ENCODE measurements around the gene LRP1B. TPM values are rescaled to one million over a fixed set of nuclear protein-coding genes. Genes with fewer than 3 reads are reported as not detected.

Gene LRP1B
- total and polyA plus RNA-seq, 2 donors (not counting 1 experiment from before 2014, with no cell fraction given): under 0.01 to 0.01 TPM

DNA sequence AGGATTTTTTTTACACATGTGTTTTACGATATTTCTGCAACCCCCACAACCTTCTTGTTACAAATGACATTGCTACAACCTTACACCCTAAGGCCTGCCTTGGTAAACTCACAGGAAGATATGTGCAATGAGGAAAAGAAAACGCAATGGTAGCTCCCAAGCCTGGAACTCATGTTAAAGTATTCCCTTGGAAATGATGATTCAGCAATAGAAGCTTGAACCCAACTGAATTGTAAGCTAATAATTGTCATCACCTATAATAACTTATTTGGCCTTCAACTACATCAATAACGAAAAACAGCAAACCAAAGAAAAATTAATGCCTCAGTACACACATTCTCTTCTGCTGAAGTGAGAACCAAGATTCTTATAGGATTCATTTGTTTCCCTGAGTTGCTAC is 491.0 kb downstream of the LRP1B start:
- no peak overlapping the region for H3K4me2 ChIP-seq (ENCODE audit: extremely low read depth, insufficient read depth, low read length)
- no peaks in the 10 kb centered on the region for H3K36me3 ChIP-seq (ENCODE audit: control insufficient read depth, insufficient read depth, low read length)
- H4K20me1 ChIP-seq (ENCODE audit: control insufficient read depth, extremely low read depth, insufficient read depth, low read length): no peaks in the 10 kb centered on the region
- DNase-seq (ENCODE audit: low read depth in 2 of 2): no peak
- no peaks in the 10 kb centered on the region for H3K9me3 ChIP-seq (ENCODE audit: control insufficient read depth, insufficient read depth, low read depth, low read length)
- no peak overlapping the region for H3K9ac ChIP-seq (ENCODE audit: insufficient read depth, low read length)
- H3K79me2 ChIP-seq (ENCODE audit: control insufficient read depth, insufficient read depth, low read length): no peaks in the 10 kb centered on the region
- TF ChIP-seq EZH2 (IDR thresholded peaks at IDR 0.05; ENCODE audit: low read length, missing control alignments): no peak
- TF ChIP-seq, protein P1, sequence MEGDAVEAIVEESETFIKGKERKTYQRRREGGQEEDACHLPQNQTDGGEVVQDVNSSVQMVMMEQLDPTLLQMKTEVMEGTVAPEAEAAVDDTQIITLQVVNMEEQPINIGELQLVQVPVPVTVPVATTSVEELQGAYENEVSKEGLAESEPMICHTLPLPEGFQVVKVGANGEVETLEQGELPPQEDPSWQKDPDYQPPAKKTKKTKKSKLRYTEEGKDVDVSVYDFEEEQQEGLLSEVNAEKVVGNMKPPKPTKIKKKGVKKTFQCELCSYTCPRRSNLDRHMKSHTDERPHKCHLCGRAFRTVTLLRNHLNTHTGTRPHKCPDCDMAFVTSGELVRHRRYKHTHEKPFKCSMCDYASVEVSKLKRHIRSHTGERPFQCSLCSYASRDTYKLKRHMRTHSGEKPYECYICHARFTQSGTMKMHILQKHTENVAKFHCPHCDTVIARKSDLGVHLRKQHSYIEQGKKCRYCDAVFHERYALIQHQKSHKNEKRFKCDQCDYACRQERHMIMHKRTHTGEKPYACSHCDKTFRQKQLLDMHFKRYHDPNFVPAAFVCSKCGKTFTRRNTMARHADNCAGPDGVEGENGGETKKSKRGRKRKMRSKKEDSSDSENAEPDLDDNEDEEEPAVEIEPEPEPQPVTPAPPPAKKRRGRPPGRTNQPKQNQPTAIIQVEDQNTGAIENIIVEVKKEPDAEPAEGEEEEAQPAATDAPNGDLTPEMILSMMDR (conservative IDR thresholded peaks at IDR 0.05 in 1 of 2, IDR thresholded peaks at IDR 0.05 in 1 of 2; ENCODE audit: low read depth in 1 of 2, low read length in 2 of 2): no peak
- H3K4me1 ChIP-seq (ENCODE audit: control insufficient read depth, extremely low read depth, insufficient read depth, low read length): no peaks in the 10 kb centered on the region
- no peak overlapping the region for H2AFZ ChIP-seq (ENCODE audit: low read length)
- no peak overlapping the region for H3K27ac ChIP-seq (ENCODE audit: insufficient read depth, low read length)
- H3K4me3 ChIP-seq (replicated peaks in 1 of 4; ENCODE audit: control extremely low read depth in 1 of 4, insufficient read depth in 1 of 4, low read depth in 3 of 4, low read length in 4 of 4): no peak overlapping the region
- H3K27me3 ChIP-seq (ENCODE audit: control insufficient read depth, insufficient read depth, low read length): no peaks in the 10 kb centered on the region

DNA sequence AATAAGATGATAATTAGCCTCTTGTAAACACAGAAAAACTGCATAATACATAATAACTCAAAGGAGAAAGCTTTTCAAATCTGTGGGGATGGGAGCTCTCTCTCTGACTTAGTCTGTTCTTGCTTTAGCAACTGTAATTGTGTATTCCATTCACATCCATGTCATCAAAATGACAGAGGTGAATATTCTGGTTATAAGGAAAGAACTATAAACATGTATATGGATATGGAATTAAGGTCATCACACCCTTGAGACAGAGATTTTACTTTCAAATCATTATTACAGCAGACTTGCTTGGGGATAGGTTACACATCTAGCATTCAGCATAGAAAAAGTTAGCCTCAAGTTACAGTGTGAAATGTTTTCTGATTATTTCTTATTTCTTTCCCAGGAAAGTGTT is 497.7 kb downstream of the LRP1B start:
- Histone ChIP-seq H3K27me3 (ENCODE audit: control insufficient read depth, insufficient read depth, low read length) (no peaks in the 10 kb centered on the region), H3K4me3 (replicated peaks in 1 of 4; ENCODE audit: control extremely low read depth in 1 of 4, insufficient read depth in 1 of 4, low read depth in 3 of 4, low read length in 4 of 4) (no peak overlapping the region), H3K4me1 (ENCODE audit: control insufficient read depth, extremely low read depth, insufficient read depth, low read length) (no peaks in the 10 kb centered on the region), H3K27ac (ENCODE audit: insufficient read depth, low read length) (no peak overlapping the region), H2AFZ (ENCODE audit: low read length) (no peak overlapping the region), H3K9me3 (ENCODE audit: control insufficient read depth, insufficient read depth, low read depth, low read length) (no peaks in the 10 kb centered on the region), H4K20me1 (ENCODE audit: control insufficient read depth, extremely low read depth, insufficient read depth, low read length) (no peaks in the 10 kb centered on the region), H3K9ac (ENCODE audit: insufficient read depth, low read length) (no peak overlapping the region), H3K36me3 (ENCODE audit: control insufficient read depth, insufficient read depth, low read length) (no peaks in the 10 kb centered on the region), H3K79me2 (ENCODE audit: control insufficient read depth, insufficient read depth, low read length) (no peaks in the 10 kb centered on the region), H3K4me2 (ENCODE audit: extremely low read depth, insufficient read depth, low read length) (no peak overlapping the region)
- no peak for DNase-seq (ENCODE audit: low read depth in 2 of 2)
- TF ChIP-seq, protein P1 (conservative IDR thresholded peaks at IDR 0.05 in 1 of 2, IDR thresholded peaks at IDR 0.05 in 1 of 2; ENCODE audit: low read depth in 1 of 2, low read length in 2 of 2): no peak
- TF ChIP-seq EZH2 (IDR thresholded peaks at IDR 0.05; ENCODE audit: low read length, missing control alignments): no peak

DNA sequence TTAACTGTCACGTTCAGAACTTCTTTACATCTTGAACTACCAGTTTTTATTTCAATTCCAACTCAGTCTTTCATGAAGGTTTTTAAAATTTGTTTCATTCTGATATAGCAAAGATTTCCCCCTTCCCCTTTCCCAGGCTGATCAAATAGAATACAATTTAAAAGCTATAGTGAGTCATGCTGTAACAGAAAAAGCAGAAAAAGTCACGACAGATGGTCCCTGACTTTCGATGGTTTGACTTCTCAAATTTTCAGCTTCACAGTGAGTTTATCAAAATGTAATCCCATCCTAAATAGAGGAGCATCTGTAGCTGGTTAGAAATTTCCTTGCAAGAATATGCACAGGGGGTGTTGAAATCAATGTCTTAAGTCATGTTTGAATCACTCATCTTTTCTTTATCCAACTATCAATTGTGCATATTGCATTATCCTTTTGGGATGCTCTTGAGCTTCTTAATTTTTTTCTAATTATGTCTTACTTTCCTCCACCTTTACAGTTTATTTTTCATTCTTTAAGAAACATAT is 500.3 kb downstream of the LRP1B start:
- Histone ChIP-seq H3K4me1 (ENCODE audit: control insufficient read depth, extremely low read depth, insufficient read depth, low read length) (no peaks in the 10 kb centered on the region), H3K4me2 (ENCODE audit: extremely low read depth, insufficient read depth, low read length) (no peak overlapping the region), H3K9me3 (ENCODE audit: control insufficient read depth, insufficient read depth, low read depth, low read length) (no peaks in the 10 kb centered on the region), H3K36me3 (ENCODE audit: control insufficient read depth, insufficient read depth, low read length) (no peaks in the 10 kb centered on the region), H3K4me3 (replicated peaks in 1 of 4; ENCODE audit: control extremely low read depth in 1 of 4, insufficient read depth in 1 of 4, low read depth in 3 of 4, low read length in 4 of 4) (no peak overlapping the region), H4K20me1 (ENCODE audit: control insufficient read depth, extremely low read depth, insufficient read depth, low read length) (no peaks in the 10 kb centered on the region), H3K27me3 (ENCODE audit: control insufficient read depth, insufficient read depth, low read length) (no peaks in the 10 kb centered on the region), H2AFZ (ENCODE audit: low read length) (no peak overlapping the region), H3K27ac (ENCODE audit: insufficient read depth, low read length) (no peak overlapping the region), H3K79me2 (ENCODE audit: control insufficient read depth, insufficient read depth, low read length) (no peaks in the 10 kb centered on the region), H3K9ac (ENCODE audit: insufficient read depth, low read length) (no peak overlapping the region)
- no peak for DNase-seq (ENCODE audit: low read depth in 2 of 2)
- TF ChIP-seq, protein P1 (conservative IDR thresholded peaks at IDR 0.05 in 1 of 2, IDR thresholded peaks at IDR 0.05 in 1 of 2; ENCODE audit: low read depth in 1 of 2, low read length in 2 of 2): no peak
- no peak for TF ChIP-seq EZH2 (IDR thresholded peaks at IDR 0.05; ENCODE audit: low read length, missing control alignments)

Measured in fibroblast of lung (primary cell).